IPS DF 19.7 (cell line): Measurements from ENCODE around the gene SYT10.
A peak's percentile ranks its signal among the peaks of the same experiment; 100 is the strongest.
"Not testable (repeated sequence)": the region's sequence is repeated elsewhere in the genome, so short reads cannot be mapped to it uniquely, and the experiment has no call there.

Experiments
- DNase-seq: peaks from one replicate; pipeline ENCODE4 v3.0.0-alpha.2; 2013; ENCODE audit warnings: low read depth, low spot score

SYT10 gene

GRCh38 chr12:33439587-33440011 is at the start of gene SYT10:
Gene SYT10 (minus strand): TSS chr12:33439819. CDS start chr12:33439522, 297 bp downstream.
- no peak for DNase-seq

DNA sequence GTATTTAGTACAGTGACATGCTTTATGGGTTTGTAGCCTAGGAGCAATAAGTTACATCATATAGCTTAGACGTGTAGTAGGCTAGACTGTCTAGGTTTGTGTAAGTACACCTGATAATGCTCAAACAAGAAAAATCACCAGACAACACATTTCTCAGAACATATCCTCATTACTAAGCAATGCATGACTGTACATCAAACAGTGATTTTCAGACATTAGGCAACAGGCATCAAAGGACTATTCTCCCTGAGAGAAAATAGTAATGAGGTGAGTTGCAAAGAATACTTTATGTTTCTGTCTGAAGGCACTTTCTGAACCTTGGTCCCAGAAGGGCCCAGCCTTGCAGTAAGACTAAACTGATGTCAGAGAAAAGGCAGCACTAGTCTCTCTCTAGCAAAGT is 48.4 kb upstream of the SYT10 start:
- DNase-seq: no peak

DNA sequence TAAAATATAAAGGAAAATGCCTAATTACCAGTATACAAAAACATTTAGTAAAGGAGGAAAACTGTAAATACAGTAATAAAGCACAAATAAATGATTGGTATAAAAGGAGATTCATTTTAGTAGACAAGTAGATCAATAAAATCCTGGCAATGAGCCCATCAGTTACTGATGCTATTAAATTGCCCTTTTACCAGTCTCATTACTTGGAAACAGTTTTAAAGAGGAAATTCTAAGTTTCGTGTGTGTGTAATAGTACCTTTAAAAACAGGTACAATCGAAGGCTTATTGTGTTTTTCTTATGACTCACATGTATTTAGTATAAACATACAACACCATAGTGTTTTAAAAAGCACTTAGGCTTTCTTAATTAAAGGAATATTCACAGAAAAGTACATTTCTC is 46.4 kb upstream of the SYT10 start:
- no peak for DNase-seq

GRCh38 chr12:33484161-33484560 is 44.5 kb upstream of the SYT10 start:
- no peak for DNase-seq

GRCh38 chr12:33480366-33480765 is 40.7 kb upstream of the SYT10 start:
- no peak for DNase-seq

DNA sequence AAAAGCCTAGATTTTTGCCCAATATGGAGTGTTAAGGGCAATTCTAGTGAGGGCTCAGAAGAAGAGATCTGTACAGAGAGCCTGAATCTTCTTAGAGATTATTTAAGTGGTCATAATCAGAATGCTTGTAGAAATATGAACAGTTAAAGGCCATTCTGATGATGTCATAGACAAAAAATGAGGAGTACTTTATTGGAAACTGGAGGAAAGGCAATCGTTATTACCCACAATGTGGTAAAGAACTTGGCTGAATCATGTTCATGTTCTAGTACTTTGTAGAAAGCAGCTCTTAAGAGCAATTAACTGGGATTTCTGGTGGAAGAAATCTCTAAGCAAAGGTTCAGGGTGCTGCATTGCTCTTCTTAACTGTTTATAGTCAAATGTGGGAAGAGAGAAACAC is 36.4 kb upstream of the SYT10 start:
- no peak for DNase-seq

DNA sequence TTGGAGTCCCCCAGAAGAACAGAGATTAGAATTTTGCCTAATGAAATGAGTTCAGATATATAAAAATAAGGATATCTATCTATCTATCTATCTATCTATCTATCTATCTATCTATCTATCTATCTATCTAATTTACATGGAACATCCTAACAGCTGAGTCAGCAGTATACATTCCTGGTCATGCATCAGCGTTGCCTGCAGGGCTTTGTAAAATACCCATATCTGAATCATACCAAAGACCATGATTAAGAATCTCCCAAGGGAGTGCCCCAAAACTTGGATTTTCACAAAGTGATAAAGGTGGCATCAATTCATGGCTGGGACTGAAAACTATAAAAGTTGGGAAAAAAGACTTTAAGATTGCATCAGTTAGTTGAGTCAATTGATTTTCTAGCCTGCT is 32.7 kb upstream of the SYT10 start:
- DNase-seq: no peak

DNA sequence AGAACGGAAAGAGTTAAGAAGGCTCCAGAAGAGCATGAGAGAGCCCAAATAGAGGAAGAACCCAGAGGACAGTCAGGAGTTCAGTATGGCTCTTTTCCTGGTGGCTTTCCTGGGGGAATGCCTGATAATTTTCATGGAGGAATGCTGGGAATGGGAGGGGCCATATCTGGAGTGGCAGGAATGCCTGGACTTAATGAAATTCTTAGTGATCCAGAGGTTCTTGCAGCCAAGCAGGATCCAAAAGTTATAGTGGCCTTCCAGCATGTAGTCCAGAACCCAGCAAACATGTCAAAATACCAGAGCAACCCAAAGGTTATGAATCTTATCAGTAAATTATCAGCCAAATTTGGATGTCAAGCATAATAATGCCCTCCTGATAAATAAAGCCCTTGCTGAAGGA is 15.5 kb upstream of the SYT10 start:
- no peak for DNase-seq

DNA sequence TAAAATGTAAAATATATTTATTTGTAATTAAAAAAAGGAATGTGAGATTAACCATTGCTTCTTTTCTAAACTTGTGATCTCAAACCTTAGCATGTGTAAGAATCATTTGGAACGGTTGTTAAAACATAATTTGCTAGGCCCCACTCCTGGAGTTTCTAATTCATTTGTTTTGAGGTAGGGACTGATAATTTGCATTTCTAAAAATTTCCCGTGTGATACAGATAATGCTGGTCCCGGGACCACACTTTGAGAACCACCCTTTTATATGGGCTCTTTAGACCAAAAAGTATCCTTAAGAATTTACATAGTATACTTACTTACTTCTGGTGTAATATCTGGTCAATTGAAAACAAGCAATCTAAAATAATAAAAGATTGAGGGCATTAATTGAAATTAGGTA is 10.9 kb upstream of the SYT10 start:
- no peak for DNase-seq

- no peak for DNase-seq
Measured at GRCh38 chr12:33440477-33440876, 858 bp upstream of the SYT10 start.

- DNase-seq: no peak
Measured at GRCh38 chr12:33438851-33439586, 600 bp downstream of the SYT10 start.

- no peak for DNase-seq
Measured at GRCh38 chr12:33438025-33438772, 1.4 kb downstream of the SYT10 start.

DNA sequence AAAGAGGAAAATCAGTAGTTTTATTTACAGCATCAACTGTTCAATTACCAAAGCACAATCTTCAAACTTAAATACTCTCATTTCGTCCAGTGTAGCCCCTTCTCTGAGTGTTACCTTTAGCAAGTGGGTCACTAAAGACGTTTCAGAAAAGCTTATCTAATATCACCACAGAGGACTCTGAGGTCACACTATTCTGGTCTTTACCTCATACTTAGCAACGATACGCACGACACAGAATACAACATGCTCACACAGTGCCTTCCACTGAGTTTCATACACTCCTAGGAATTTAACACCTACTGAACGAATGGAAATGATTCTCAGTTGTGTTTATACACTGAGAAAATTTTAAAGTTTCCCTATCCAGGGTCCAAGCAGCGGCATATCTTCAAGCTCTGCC is 2.0 kb downstream of the SYT10 start:
- no peak for DNase-seq

GRCh38 chr12:33432992-33433391 is 6.6 kb downstream of the SYT10 start:
- no peak for DNase-seq

- no peak for DNase-seq
Measured at GRCh38 chr12:33431648-33432047, 8.0 kb downstream of the SYT10 start.

GRCh38 chr12:33429468-33429867 is 10.2 kb downstream of the SYT10 start:
- DNase-seq: no peak

DNA sequence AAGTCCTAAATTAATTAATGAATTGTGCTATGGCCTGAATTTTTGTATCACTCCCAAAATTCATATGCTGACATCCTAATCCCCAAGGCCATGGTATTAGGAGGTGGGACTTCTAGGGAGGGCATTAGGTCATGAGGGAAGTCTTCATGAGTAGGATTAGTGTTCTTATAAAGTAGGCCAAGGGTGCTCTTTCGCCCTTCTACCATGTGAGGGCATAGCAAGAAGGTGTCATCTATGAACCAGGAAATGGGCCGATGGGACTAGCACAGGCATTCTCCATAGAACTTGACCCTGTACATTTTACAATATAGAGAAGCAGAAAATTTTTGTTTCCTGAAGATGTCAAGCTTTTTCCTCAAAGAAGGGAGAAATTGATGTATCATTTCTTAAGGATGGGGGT is 12.5 kb downstream of the SYT10 start:
- peak; percentile 52 for DNase-seq

GRCh38 chr12:33423706-33424105 is 15.9 kb downstream of the SYT10 start:
- DNase-seq: no peak

- not testable (repeated sequence) for DNase-seq
Measured at GRCh38 chr12:33412410-33412809, 27.2 kb downstream of the SYT10 start.

- no peak for DNase-seq
Measured at GRCh38 chr12:33383503-33383902, 56.1 kb downstream of the SYT10 start.

- DNase-seq: no peak
Measured at GRCh38 chr12:33376153-33376552, 63.5 kb downstream of the SYT10 start.

DNA sequence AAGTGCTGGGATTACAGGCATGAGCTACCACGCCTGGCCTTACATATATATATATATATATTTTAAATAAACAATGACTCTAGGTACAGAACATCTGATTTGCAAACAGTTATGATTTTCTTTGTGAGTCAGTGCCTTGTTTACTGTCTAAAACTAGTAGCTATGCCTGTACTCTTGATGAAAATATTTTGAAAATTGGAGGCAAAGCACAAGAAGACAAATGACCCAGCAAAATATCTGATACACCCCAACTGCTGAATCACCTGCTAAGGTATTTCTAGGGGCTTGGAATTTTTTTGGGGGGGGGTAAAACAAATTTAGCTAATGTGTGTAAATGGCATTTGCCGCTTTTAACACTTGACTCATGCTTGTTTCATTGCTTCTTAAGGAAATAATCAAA is 69.3 kb downstream of the SYT10 start:
- no peak for DNase-seq

DNA sequence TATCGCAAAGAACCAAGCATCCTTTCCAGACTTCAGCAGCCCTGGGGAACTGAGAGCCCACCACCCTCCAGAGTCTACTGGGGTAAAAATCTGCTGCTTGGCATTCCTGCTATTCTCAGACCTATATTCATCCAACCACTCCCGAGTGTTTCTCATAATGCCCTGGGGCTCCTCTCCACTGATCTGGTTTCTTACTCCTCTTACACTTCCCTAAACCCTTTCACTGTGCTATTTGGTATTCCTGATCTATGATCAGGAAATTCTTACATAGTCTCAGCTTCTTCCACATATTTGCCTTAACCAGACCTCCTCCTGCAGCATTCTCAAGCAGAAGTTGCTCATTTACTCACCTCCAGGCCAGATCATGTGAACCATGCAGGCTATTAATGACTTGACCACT is 82.4 kb downstream of the SYT10 start:
- no peak for DNase-seq
